HG02642 (cell line): Measurements from ENCODE around the gene CFHR5.
"Not testable (repeated sequence)": the region's sequence is repeated elsewhere in the genome, so short reads cannot be mapped to it uniquely, and the experiment has no call there.

ENCODE experiments used
- ATAC-seq: cut with Tn5 transposase; IDR thresholded peaks from one replicate; pipeline ENCODE4 v1.9.1; 2021; ENCODE audit warnings: mild to moderate bottlenecking; ENCODE audit not compliant: unreplicated experiment, poor library complexity

The CFHR5 gene

DNA sequence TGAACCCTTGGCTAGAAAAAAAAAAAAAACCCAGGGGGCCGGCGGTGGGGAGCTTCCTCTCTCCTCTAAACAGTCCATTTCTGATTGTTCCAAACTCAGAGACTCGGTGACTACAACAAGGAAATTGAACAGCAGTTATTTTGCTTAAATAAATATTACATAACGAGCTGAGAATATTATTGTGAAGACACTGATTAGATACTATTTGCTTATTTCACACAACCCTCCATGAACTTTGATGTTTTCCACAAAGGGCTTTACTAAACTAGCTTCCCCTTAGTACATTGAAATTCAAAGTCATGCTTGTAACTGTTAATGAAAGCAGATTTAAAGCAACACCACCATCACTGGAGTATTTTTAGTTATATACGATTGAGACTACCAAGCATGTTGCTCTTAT lies at the start of gene CFHR5:
Gene CFHR5 (plus strand): TSS at position 279 of the 400 bp plus-strand sequence. CDS start 109 bp downstream, at position 388.
- ATAC-seq, result no peak

GRCh38 chr1:196932853-196933252 lies 44.5 kb upstream of the CFHR5 start:
- ATAC-seq, result not testable (repeated sequence)

- no peak for ATAC-seq
These were observed 43.7 kb upstream of the CFHR5 start for GRCh38 chr1:196933531-196934189.

GRCh38 chr1:196941474-196941873 lies 35.9 kb upstream of the CFHR5 start:
- ATAC-seq, result not testable (repeated sequence)

DNA sequence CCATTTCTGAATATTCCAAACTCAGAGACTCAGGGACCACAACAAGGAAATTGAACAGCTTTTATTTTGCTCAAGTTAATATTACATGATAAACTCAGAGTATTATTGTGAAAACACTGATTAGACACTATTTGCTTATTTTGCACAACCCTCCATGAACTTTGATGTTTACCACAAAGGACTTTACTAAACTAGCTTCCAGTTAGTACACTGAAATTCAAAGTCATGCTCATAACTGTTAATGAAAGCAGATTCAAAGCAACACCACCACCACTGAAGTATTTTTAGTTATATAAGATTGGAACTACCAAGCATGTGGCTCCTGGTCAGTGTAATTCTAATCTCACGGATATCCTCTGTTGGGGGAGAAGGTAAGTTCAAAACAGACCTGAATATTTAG lies 33.8 kb upstream of the CFHR5 start, which contains the start of gene CFHR2:
Gene CFHR2 (plus strand): TSS at position 171 of the 400 bp plus-strand sequence. CDS start 143 bp downstream, at position 314.
- not testable (repeated sequence) for ATAC-seq

DNA sequence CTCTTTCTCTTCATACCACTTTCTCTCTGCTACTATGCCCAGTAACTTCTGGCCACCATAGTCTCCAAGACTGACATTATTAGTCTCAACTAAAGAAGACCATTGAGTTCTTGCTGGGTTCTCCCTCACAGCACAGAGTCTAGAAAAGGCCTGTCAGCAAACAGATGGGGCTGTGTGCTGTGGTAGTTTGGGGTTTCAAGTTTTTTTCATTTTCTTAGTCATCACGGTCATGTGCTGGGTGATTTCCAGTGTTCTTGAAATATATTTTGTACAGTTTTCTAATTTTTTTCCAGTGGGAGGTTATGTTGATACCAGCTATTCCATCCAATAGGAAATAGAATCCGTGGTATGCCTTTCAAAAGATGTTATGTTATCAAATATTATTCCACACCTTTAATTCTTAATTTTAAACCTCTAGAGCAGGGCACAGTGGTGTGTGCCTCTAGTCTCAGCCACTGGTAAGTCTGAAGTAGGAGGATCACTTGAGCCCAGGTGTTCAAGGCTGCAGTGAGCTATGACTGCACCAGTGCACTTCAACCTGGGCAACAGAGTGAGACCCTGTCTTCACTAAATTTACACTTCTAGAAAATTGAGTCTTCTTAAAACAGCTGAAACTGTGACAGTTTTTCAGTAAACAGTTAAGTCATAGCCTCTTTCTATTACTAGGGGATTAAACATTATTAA lies 25.5 kb upstream of the CFHR5 start:
- ATAC-seq, result peak; percentile 87

DNA sequence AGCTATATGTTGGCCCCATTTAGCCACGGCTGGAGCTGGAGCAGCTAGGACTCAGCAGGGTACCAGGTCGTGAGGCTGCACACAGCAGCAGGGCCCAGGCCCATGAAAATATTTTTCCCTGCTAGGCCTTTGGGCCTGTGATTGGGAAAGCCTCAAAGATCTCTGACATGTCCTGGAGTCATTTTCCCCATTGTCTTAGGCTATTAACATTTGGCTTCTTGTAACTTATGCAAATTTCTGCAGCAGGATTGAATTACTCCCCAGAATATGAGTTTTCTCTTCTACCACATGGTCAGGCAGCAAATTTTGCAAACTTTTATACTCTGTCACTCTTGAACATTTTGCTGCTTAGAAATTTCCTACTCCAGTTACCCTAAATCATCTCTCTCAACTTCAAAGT lies 22.6 kb upstream of the CFHR5 start:
- no peak for ATAC-seq

DNA sequence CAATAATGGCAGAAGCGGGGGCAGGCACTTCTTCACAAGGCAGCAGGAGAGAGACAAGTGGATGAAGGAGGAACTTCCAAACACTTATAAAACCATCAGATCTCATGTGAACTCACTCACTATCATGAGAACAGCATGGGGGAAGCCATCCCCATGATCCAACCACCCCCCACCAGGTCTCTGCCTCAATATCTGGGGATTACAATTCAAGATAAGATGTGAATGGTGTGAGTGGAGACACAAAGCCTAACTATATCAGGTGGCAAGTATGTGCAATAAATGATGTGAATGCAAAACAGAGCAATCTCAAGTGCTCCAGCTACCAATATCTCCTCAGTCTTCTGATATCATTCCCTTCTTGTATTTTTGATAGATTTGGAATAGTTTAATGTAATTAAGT lies 21.4 kb upstream of the CFHR5 start:
- no peak for ATAC-seq

DNA sequence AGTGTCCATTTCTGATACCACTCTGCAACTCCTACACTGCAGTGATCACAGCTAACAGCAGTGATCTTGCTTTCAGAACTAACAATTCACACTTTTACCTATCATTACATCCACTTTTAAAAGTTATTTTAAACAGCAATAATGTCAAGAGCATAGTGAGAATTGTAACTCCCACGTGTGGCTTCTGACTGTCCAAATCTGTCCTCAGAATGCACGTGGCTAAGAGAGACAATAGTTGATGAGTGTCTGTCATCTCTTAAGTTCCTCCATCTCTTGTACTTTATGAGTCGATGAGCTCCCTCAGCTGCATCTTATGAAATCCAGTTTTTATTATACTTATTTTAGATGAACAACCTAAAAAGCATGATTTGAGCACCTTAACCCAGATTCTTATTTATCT lies 16.5 kb upstream of the CFHR5 start:
- ATAC-seq, result peak; percentile 59

GRCh38 chr1:196970182-196970581 lies 7.2 kb upstream of the CFHR5 start:
- no peak for ATAC-seq

- no peak for ATAC-seq
These were observed 1.1 kb upstream of the CFHR5 start for GRCh38 chr1:196976278-196976677.

DNA sequence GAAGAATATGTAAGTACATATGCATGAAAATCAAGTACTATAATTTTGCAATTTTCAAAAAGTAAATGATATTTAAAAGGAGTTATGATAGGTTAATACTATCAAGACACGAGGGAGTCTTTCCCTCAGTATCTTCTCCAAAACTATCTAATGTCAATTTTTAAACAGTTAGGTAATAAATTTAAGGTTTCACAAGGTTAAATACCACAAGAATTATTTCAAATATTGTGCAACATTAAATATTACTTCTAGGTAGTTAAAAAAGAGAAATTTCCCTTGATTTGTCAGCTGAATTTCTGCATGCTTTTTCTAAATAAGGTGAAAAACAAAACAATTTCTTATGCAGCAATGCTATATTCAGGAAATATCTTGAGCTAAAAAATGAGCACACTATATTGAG lies 3.5 kb downstream of the CFHR5 start:
- no peak for ATAC-seq

DNA sequence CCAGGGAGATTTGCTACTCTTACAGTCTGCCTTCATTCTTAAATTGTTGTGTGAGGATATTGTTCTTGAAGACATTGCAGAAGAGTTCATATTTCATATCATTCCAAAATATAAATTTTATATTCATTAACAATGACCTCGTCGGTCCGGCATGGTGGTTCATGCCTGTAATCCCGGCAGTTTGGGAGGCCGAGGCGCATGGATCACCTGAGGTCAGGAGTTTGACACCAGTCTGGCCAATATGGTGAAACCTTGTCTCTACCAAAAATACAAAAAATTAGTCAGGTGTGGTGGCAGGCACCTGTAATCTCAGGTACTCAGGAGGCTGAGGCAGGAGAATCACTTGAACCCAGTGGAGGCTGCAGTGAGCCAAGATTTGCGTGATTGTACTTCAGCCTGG lies 4.9 kb downstream of the CFHR5 start:
- ATAC-seq, result not testable (repeated sequence)

- not testable (repeated sequence) for ATAC-seq
These were observed 14.7 kb downstream of the CFHR5 start for GRCh38 chr1:196991919-196992651.

DNA sequence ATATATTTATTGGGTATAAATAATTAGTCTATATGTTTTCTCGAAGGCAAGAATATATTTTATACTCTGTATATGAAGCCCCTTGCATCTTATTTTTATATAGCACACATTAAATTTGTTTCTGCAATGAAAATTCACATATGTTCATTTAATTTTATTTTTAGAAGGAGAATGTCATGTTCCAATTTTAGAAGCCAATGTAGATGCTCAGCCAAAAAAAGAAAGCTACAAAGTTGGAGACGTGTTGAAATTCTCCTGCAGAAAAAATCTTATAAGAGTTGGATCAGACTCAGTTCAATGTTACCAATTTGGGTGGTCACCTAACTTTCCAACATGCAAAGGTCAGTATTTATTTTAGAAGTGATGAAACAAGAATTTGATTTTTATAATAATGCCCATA lies 16.6 kb downstream of the CFHR5 start:
- ATAC-seq, result no peak

DNA sequence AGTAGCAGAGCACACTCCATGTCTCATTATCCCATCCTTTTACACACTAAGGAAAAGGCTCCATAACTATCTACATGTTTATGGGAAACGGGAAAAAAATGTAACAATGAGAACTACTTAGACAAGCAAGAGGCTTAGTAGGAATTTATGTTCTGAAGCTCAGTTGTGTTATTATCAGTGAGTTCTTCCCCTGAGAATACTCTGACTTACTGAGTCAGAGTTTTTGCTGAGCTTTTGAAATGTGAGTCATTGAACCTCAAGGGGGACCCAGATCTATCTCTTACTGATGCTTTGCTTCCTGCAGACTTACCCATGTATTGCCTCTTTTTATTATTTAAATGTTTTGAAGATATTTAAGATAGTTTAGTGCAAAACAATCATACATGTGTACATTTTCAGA lies 20.1 kb downstream of the CFHR5 start:
- ATAC-seq, result no peak

DNA sequence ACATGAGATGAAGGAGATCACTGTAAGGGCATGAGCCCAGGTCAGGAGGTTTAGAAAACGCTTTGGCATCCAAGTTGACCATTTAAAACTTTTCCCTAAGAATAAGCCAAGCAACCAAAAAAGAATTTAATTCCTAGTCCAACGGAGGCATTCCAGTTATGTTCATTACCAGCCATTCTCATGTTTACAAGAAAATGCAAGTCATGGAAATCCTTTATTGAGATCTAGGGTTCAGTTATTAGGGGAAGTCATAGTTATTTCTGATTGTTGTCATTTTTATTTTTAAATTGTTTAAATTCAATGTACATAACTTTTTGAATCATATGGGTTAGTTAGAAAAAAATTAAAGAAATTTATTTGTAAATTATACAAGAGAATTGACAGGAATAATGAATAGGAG lies 24.5 kb downstream of the CFHR5 start:
- no peak for ATAC-seq

- no peak for ATAC-seq
These were observed 25.8 kb downstream of the CFHR5 start for GRCh38 chr1:197003132-197003531.

- ATAC-seq, result no peak
These were observed 31.5 kb downstream of the CFHR5 start for GRCh38 chr1:197008861-197009260.

- ATAC-seq, result no peak
These were observed 34.3 kb downstream of the CFHR5 start for GRCh38 chr1:197011614-197012013.

DNA sequence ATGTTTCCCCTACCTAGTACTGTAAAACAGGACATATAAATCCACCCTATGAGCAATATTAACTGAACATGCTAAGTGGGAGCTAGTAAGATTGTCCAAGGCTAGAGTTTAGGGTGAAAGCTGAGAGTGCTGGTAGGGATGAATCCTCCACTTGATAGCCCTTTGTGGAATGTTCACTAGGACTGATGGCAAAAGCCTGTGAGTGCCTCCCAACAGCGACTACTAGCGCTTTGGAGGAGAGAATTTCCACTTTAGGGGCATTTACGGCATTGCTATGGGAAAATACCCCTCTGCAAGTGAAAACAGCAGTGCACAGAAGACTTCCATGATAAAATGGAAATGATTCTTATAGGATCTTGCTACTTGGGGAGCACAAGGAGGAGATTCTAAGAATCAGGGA lies 35.9 kb downstream of the CFHR5 start:
- no peak for ATAC-seq
